ENCODE results near the gene YTHDF1. TPM values are rescaled to one million over a fixed set of nuclear protein-coding genes. Genes with fewer than 3 reads are reported as not detected.
"Not testable (repeated sequence)": the region's sequence is repeated elsewhere in the genome, so short reads cannot be mapped to it uniquely, and the experiment has no call there.

The YTHDF1 gene
- total RNA-seq, result 14.5 TPM

GRCh38 chr20:63216041-63216848 is at the start of gene YTHDF1:
Gene YTHDF1, minus strand, starts transcription at chr20:63216131. Its CDS starts 239 bp downstream, at chr20:63215892.
- peak; percentile 87 for DNase-seq

GRCh38 chr20:63264519-63264918 is 48.6 kb upstream of the YTHDF1 start:
- DNase-seq, result no peak

- DNase-seq, result no peak
Observed at GRCh38 chr20:63264000-63264399, 48.1 kb upstream of the YTHDF1 start.

GRCh38 chr20:63262836-63263235 is 46.9 kb upstream of the YTHDF1 start:
- no peak for DNase-seq

- no peak for DNase-seq
Observed at GRCh38 chr20:63261795-63262528, 46.0 kb upstream of the YTHDF1 start.

- DNase-seq, result peak; percentile 24
Observed at GRCh38 chr20:63261060-63261794, 45.3 kb upstream of the YTHDF1 start.

GRCh38 chr20:63260521-63260920 is 44.6 kb upstream of the YTHDF1 start:
- no peak for DNase-seq

- DNase-seq, result no peak
Observed at GRCh38 chr20:63259734-63260460, 44.0 kb upstream of the YTHDF1 start.

GRCh38 chr20:63258781-63259180 is 42.9 kb upstream of the YTHDF1 start:
- DNase-seq, result peak; percentile 50

GRCh38 chr20:63257629-63258028 is 41.7 kb upstream of the YTHDF1 start:
- no peak for DNase-seq

GRCh38 chr20:63256954-63257353 is 41.0 kb upstream of the YTHDF1 start:
- DNase-seq, result no peak

- no peak for DNase-seq
Observed at GRCh38 chr20:63255931-63256704, 40.2 kb upstream of the YTHDF1 start.

- DNase-seq, result no peak
Observed at GRCh38 chr20:63254606-63255384, 38.9 kb upstream of the YTHDF1 start.

- no peak for DNase-seq
Observed at GRCh38 chr20:63254232-63254605, 38.3 kb upstream of the YTHDF1 start, which contains the start of gene NKAIN4. Gene NKAIN4, minus strand, starts transcription at chr20:63254463. Its CDS starts 13 bp downstream, at chr20:63254450.

- DNase-seq, result peak; percentile 37
Observed at GRCh38 chr20:63253438-63254231, 37.7 kb upstream of the YTHDF1 start.

- no peak for DNase-seq
Observed at GRCh38 chr20:63253065-63253437, 37.1 kb upstream of the YTHDF1 start.

- DNase-seq, result no peak
Observed at GRCh38 chr20:63252284-63252711, 36.4 kb upstream of the YTHDF1 start.

GRCh38 chr20:63251350-63251749 is 35.4 kb upstream of the YTHDF1 start:
- not testable (repeated sequence) for DNase-seq

GRCh38 chr20:63249891-63250290 is 34.0 kb upstream of the YTHDF1 start:
- DNase-seq, result no peak
